Neural progenitor cell (in vitro differentiated cells): Measurements from ENCODE around the gene EYA4.

Experiments
- CTCF ChIP-seq: fragments of 200-600 bp; sonication (generic); IDR thresholded peaks from 2 replicates; pipeline ENCODE4 v1.5.1; 2017; ENCODE audit warnings: antibody characterized with exemption, mild to moderate bottlenecking
- EZH2 ChIP-seq: fragments of 200-600 bp; sonication (generic); IDR thresholded peaks from 2 replicates; pipeline ENCODE4 v1.6.1; 2017; ENCODE audit warnings: antibody characterized with exemption, mild to moderate bottlenecking, moderate library complexity

GRCh38 chr6:133205304-133205703 lies 35.9 kb upstream of the EYA4 start:
- TF ChIP-seq CTCF = no peak
- no peak for TF ChIP-seq EZH2
